Prostate gland (tissue), 2 donors: Measurements from ENCODE around the gene FOXP1.

ENCODE experiments used
- CTCF ChIP-seq, 4 experiments: fragments of 200-600 bp in 2 of 4; fragments of 450-650 bp in 2 of 4; sonication (generic) in 2 of 4; IDR thresholded peaks; 1 replicate in 3 of 4; 2 replicates in 1 of 4; pipeline ENCODE4 v1.5.1; 2016 to 2019; ENCODE audit warnings: antibody characterized with exemption in 4 of 4, mild to moderate bottlenecking in 2 of 4, moderate library complexity in 2 of 4
- POLR2A ChIP-seq: fragments of 450-650 bp; IDR thresholded peaks from one replicate; pipeline ENCODE4 v1.6.1; 2016; ENCODE audit warnings: antibody characterized with exemption, mild to moderate bottlenecking
- POLR2AphosphoS5 ChIP-seq: sonication (generic); formaldehyde crosslinking; IDR thresholded peaks from one replicate; pipeline ENCODE4 v1.6.1; 2017; ENCODE audit warnings: antibody characterized with exemption

- no peak for TF ChIP-seq POLR2AphosphoS5
- no peak for TF ChIP-seq CTCF (IDR thresholded peaks at IDR 0.05)
- TF ChIP-seq POLR2A, result no peak
Measured at GRCh38 chr3:71050538-71051258, 532.8 kb downstream of the FOXP1 start.
